GM21528 (cell line): ENCODE measurements around the gene TMOD4.

Experiments
- ATAC-seq: cut with Tn5 transposase; IDR thresholded peaks from one replicate; pipeline ENCODE4 v1.9.1; 2021; ENCODE audit warnings: mild to moderate bottlenecking, moderate library complexity; ENCODE audit not compliant: unreplicated experiment, low FRiP score

TMOD4 gene

DNA sequence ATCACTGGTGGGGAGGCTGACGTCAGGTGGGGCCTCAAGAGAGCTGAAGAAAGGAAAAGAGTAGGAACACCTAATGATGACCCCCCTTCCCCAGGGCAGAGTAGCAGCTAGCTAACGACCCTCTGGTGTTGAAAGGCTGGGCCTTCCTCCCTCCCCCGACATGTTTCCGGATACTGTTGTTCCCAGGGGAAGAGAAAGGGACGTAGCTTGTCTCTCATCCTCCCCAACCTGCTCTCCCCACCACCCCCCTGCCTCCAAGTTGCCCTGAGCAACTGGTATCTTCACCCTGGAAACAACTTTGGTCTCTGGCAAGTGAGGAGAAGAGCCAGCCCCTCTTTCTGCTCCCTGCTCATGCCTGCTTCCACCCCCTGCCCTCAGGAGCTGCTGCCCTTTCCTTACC, 31.8 kb downstream of the TMOD4 start:
- no peak for ATAC-seq

DNA sequence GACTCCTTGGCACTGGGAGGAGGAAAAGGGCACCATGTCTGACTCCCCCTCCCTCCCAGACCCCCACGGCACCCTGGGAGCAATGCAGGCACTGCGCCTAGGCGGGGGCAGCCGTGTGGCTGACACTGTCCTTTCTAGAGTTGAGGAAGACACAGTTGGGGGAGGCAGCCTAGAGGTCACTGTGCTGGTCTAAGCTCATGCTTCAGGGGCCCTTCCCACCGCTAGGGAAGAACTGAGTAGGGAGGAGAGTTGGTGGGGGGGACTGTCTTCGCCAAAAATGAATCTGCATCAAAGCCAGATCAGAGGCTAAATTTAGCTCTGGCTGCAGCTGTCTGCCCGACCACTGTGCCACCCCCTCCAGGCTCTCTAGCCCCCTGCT, 32.7 kb downstream of the TMOD4 start:
- ATAC-seq, result no peak

DNA sequence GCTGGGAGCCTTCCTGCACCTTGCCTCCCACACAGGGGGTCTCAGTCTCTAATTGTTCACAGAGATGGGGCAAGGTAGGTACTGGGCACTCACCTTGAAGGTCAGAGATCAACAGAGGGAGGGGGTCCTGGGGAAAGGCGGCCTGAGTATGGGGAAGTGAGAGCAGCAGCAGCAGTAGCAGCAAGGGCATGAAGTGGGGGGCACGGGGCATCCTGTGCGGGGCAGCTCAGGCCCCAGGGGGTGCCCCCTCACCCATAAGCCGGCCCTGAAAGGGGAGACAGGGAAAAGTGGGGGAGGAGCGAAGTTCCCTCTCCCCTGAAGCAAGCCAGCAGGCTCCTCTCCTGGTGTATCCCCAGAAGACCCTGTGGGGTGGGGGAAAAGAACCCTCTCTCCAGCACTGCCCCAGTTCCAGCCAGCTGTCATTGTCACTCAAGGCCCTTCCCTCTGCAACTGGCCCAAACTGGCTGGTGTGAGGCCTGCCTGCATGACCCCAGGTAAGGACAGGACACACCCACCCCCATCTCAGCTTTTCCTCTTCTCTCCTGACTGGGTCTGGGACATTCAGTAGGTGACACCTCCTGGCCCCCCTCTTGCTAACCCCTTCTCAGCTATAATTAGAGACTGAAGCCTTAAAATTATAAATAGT, 33.2 kb downstream of the TMOD4 start:
- ATAC-seq, result no peak

DNA sequence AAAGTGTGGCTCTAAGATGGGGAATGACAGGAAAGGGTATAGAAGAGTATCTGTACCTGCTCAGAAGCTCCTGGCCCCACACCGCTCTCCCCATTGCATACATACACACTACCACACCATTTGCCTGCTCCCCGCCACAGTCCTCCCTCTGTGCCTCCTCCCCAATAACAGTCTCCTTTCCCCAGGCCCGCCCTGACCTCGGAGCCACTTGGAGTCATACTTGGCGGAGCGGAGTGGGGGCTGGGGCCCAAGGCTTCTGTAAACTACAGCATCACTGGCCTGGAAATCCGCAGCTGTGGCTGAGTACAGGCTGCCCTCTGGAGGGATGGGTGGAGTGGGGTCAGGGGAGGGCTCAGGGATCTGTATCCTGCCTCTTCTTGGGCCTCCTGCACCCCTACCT, 38.0 kb downstream of the TMOD4 start:
- no peak for ATAC-seq

DNA sequence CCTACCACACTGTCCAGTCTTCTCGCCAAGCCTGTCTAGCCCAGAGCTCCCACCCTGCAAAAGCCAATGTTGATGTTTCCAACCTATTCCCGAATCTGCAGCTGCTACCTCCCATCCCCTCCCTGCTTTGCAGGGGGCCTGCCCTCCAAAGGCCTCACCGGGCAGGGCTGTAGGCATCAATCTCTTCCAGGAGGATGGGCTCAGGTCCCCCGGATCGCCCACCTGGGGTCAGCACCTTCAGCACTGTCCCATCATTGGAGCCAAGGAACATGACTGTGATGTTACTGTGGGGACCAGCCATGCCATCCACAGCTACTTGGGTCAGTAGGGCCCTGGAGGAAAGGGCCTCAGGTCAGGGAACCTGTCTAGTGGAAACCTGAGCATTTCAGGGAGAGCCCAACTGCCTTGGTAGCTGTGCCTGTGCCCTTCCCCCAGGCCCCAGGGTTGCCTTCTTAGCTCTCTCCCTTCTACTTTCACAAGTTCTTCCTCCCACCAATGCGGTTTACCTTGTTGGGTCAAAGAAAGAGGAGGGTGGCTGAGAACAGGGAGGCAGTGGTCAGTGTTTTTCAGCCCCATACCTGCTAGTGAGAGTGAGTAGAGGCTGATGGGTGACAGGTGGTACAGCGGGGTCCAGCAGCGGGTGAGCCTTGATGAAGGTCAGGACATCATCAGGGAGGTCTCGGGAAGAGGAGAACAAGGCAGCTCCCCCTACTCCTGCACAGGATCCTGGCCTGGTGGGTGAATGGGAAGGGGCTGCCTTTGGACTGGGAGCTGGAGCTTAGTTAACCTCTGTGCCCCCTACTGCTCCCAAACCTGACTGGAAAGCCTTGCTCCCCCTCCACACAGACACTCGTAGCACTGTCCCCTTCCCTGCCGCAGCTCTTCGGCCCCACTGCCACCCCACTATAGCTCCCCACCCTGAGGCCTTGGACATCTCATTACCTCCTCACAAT, 40.1 kb downstream of the TMOD4 start:
- ATAC-seq, result no peak

DNA sequence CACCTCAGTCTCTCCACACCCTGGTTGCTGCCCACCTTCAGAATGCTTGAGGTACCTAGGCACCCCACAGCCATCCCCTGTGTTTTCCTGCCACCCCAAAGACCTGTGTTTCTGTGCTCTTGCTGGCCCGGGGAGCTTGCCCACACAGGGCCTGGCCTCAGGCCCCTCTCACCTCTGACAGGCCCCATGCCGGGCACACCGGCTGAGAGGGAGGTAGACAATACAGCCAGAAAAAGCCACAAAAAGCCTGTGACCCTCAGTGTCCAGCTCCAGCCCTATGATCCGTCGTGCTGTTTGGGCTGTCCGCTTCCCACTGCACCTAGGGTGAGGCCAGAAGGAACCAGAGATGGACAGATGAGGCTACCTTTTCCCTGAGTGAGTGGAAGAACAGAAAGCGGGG, 40.8 kb downstream of the TMOD4 start:
- ATAC-seq, result no peak

DNA sequence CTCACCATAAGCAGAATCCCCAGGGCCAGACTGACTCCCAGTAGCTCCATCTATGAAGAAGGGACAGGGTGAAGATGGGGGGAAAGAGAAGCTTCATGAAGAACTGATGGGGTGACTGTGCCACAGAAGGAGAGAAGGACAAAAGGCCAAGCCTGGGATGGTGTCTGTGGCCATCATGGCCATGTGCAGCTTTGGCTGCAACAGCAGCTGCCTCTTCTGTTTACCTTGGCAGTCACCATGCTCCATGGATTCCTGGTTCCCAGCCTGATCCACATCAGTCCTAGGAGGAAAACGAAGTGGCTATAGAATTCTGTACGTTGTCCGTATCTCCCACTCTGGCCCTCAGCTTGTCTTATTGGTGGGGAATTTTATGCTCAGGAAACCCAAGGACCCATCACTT, 41.4 kb downstream of the TMOD4 start:
- no peak for ATAC-seq

DNA sequence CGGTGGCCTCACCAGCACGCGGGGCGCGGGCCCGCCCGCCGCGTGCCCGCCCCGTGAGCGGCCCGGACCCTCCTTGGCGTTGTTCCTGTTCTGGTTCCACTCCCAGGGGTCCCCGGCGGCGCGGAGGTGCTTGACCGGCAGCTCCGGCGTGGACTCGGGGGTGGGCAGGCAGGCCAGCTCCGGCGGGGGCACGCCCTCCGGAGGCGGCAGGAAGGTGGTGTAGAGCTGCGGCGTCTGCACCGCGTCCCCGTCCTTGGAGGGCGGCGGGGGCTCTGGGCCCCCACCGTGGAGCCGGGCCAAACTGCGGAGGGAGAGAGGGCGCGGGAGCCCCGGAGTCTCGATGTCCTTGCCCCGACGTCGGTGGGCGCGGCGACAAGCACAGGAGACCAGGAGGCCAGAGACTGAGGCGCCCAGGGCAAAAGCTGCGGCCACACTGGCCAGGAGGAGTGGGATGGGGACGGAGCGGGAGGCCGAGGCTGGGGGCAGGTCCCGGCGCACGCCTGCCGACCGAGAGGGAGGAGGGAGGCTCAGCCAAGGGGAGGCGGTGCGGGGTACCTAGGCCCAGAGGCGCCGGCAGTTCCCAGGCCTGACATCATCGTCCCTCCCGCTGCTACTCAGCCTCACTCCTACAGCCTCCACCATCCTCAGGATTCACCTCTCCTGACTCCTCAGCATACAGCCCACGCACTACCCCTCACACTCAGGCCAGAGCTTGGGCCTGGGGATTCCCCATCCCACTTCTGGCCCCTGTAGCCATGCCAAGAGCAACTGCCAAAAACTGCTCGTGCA, 42.6 kb downstream of the TMOD4 start:
- no peak for ATAC-seq

DNA sequence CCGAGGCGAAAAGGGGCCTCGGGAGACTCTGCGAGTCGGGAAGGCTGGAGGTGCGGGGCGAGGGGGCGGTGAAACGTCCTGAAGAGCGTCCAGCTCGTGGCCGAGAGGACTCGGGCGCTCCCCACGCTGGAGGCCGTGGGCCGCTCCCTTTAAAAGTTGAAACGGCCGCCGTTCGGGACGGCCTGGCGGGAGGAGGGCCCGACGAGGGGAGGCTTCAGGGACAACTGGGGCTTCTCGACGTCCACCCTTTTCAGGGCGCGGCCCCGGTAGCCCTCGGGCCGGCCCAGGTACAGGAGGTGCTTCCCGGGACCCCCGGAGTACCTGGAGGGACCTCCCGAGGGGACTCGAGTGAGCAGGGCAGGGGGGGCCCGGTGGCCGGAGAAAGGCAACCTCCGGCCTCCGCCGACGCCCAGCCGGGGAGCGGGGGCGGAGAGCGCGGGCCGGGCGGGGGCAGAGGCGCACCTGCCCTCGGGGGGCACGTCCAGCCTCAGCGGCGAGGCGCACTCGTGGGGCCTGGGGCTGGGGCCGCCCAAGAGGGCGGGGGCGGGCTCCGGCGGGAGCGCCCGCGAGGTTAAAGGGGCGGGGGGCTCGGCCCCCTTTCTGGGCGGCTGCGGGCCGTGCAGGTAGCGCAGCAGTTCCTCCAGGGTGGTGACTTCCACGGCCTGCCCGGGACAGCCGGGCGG, 43.3 kb downstream of the TMOD4 start:
- no peak for ATAC-seq

DNA sequence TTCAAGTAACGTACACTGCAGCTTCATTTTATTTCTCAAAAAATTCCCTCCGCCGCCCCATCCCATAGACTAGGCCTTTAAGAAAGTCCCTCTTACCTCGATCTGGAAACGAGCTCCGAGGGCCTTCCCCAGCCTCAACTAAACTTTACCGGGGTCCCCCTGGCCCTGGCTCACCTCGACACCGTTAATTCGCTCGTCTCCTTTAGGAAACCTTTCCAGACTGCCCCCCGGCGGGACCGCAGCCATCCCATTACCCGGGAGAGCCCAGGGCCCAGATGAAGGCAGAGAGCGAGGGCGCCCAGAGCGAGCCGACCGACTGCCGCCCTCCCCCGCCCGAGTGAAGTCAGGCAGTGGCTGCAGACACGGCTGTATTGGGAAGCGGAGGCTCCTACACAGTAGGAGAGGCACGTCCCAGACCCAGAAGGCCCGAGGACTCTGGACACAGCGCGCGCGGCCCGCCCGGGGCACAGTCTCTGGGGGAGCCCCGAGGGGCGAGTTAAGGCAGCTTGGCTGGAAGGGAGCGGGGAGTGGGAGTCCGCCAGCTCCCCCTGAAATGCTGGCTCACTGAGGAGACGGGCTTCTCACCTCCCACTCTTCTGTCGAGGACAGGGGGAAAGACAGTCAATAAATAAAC, 44.0 kb downstream of the TMOD4 start:
- ATAC-seq, result no peak

DNA sequence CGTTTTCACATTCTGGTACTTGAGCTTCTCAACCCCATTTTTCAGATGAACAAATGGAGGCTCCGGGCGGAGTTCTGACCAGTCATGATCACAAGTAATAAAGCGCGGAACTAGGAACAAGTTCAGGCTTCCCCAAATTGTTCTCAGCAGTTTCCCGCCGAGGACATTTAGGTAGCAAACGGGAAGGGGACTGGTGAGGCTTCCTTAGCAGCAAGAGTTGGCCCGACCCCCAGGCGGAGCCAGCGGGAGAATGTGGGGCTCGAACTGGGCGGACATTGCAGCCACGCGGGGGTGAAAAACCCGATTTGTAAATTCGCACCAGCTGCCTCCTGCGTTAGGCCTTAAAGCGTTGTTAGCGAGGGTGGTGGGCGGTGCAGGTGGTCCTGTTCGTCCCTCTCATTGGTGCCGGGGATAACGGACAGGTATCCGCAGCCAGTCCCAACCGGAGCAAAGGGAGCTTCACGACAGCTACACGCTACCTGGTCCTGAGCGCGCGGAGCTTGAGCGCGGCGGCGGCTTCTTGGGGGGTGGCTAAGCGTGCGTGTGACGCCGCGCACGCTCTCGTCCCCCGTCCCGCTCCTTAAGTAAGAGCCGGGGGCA, 44.7 kb downstream of the TMOD4 start:
- peak; percentile 74 for ATAC-seq

DNA sequence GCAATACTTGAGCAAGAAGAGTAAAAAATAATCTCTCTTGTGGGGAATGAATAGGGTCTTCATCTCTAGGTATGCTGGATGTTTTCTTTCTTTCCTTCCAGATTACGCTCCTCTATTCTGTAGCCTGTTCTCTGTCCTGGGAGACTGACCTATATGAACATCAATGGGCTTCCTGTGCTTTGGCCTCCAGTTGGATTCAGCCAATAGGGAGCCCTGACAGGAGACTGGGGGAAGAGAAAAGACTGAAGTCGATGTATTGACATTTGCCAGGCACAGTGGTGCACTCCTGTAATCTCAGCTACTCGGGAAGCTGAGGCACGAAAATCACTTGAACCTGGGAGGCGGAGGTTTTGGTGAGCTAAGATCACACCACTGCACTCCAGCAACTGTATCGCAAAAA, 47.0 kb downstream of the TMOD4 start:
- ATAC-seq, result no peak

DNA sequence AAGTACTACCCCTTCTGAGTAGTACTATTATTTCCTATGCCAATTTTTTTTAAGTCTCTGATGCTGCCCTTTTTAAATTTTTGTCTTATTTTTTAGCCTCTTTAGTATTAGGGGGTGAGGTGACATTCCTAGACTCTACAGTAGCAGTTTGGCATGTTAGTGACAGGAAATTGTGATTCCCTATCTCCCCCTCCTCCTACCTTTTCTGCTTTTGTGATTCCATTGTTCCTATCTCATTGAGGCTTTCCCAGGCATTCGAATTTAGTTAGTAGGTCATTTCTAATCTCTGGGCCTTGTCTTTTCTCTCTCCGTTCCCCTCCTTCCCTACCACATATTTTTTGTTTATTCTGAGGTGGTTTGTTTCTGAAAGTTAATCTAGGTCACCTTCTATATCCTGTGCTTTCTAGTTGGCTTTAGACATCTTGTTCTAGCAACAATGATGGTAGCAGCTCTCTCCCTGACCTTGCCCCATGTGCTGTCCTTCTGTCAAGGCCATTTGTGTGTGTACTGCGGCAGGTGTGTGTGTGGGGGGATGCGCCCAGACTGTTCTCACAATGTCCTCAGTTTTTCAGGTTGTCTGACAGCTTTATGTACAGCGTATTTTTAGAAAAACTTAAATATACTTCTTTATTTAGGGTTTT, 50.9 kb downstream of the TMOD4 start:
- no peak for ATAC-seq
